Large intestine (tissue), 3 donors: ENCODE measurements around the gene PARVA. TPM values are rescaled to one million over a fixed set of nuclear protein-coding genes. Genes with fewer than 3 reads are reported as not detected.

Source experiments
- DNase-seq, 2 donors: peaks; one replicate each; pipeline versions ENCODE4 v3.0.0 to v3.0.0-alpha.2; 2013
- H3K27ac ChIP-seq: one replicate; pipeline ENCODE4 v1.5.1; 2013; ENCODE audit warnings: low read length
- H3K27me3 ChIP-seq: 2 replicates; pipeline ENCODE4 v1.6.1; 2013; ENCODE audit warnings: low read length; ENCODE audit not compliant: control insufficient read depth, insufficient read depth
- H3K36me3 ChIP-seq: 2 replicates; pipeline ENCODE4 v1.6.1; 2013; ENCODE audit warnings: low read length; ENCODE audit not compliant: control insufficient read depth, insufficient read depth
- H3K4me1 ChIP-seq: one replicate; pipeline ENCODE4 v1.6.1; 2013; ENCODE audit warnings: low read length; ENCODE audit not compliant: control insufficient read depth, insufficient read depth
- H3K4me3 ChIP-seq: one replicate; pipeline ENCODE4 v1.5.1; 2013; ENCODE audit warnings: low read length
- H3K9me3 ChIP-seq: one replicate; pipeline ENCODE4 v1.6.1; 2013; ENCODE audit warnings: mild to moderate bottlenecking, low read depth, low read length, moderate library complexity; ENCODE audit not compliant: control insufficient read depth
- WGBS: methylation state at CpG from one replicate; pipeline ENCODE4 v1.1.5; 2013; ENCODE audit warnings: low lambda C conversion rate; ENCODE audit not compliant: insufficient coverage; 5-methylcytosine and 5-hydroxymethylcytosine counted together
- polyA plus RNA-seq: library from polyadenylated mRNA; unstranded; fragments of 120-200 nt; gene quantifications from one replicate; pipeline ENCODE4 v1.2.1, GENCODE V29; 2013

The PARVA gene
- polyA plus RNA-seq, 1 donor: 35.9 TPM

- H3K36me3 ChIP-seq: peaks cover 13% of the 10 kb centered on the region
- no peak overlapping the region for H3K27ac ChIP-seq
- DNase-seq: no peak
- peaks cover 3% of the 10 kb centered on the region for H3K4me1 ChIP-seq
- no peak overlapping the region for H3K4me3 ChIP-seq
- H3K9me3 ChIP-seq: no peaks in the 10 kb centered on the region
- no peaks in the 10 kb centered on the region for H3K27me3 ChIP-seq
- WGBS: 95% methylated on average over 4 of the region's 7 CpGs
Measured at GRCh38 chr11:12441231-12441861, 64.0 kb downstream of the PARVA start.

GRCh38 chr11:12444601-12445000 lies 67.2 kb downstream of the PARVA start:
- Histone ChIP-seq H3K4me3 (no peak overlapping the region), H3K4me1 (no peaks in the 10 kb centered on the region), H3K36me3 (peaks cover 9% of the 10 kb centered on the region), H3K9me3 (no peaks in the 10 kb centered on the region), H3K27ac (no peak overlapping the region), H3K27me3 (no peaks in the 10 kb centered on the region)
- WGBS: no CpG with 5 or more reads among the region's 2 CpGs
- DNase-seq: no peak

DNA sequence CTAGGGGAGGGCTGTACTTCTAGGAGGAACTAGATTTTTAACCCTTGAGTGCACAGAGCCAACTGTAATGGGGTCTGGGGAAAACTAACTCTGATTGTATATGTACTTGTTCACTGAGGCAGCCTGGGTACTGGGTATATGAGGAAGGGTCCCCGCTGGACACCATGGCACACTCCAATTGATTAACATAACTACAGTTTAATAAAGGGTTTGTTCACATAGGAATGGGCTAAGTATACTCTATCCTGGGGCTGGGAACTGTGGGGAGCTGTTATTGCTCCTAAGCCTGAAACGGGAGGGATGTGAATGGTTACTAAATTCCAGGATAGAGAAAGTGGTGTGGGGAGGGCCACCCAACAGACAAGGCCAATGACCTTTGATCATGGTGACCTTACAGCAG lies 67.6 kb downstream of the PARVA start:
- Histone ChIP-seq H3K9me3 (no peaks in the 10 kb centered on the region), H3K27ac (no peak overlapping the region), H3K4me1 (no peaks in the 10 kb centered on the region), H3K36me3 (peaks cover 9% of the 10 kb centered on the region), H3K4me3 (no peak overlapping the region), H3K27me3 (no peaks in the 10 kb centered on the region)
- no peak for DNase-seq
- WGBS: 60% methylated on average over 1 of the region's 2 CpGs

DNA sequence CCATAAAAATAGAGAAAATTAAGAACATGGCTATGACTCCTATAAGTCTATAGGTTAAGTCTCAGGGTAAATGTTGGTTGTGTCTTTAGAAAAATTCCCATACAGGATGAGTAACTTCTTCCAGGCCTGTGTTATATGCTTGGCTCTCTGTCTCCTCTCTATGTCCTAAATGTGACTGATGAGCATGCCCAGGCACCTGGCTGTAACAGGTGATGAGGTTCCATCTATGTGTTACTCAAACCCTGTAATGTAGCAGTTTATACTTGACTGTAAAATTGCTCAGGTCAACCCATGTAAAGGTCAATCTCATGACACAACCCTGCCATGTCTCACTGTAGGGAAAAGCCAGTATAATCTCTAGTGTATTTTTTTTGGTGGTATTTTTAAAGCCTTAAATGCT lies 69.5 kb downstream of the PARVA start:
- Histone ChIP-seq H3K36me3 (peaks cover 9% of the 10 kb centered on the region), H3K27me3 (no peaks in the 10 kb centered on the region), H3K4me3 (no peak overlapping the region), H3K9me3 (no peaks in the 10 kb centered on the region), H3K27ac (no peak overlapping the region), H3K4me1 (no peaks in the 10 kb centered on the region)
- no peak for DNase-seq

GRCh38 chr11:12448131-12448939 lies 71.0 kb downstream of the PARVA start:
- H3K27me3 ChIP-seq: no peaks in the 10 kb centered on the region
- no peak overlapping the region for H3K4me3 ChIP-seq
- peaks cover 6% of the 10 kb centered on the region for H3K36me3 ChIP-seq
- H3K9me3 ChIP-seq: no peaks in the 10 kb centered on the region
- no peak overlapping the region for H3K27ac ChIP-seq
- H3K4me1 ChIP-seq: no peaks in the 10 kb centered on the region
- no peak for DNase-seq
- 75% methylated on average over 1 of the region's 9 CpGs for WGBS

GRCh38 chr11:12449961-12450715 lies 72.8 kb downstream of the PARVA start:
- Histone ChIP-seq H3K36me3 (no peaks in the 10 kb centered on the region), H3K9me3 (no peaks in the 10 kb centered on the region), H3K27ac (no peak overlapping the region), H3K4me1 (no peaks in the 10 kb centered on the region), H3K4me3 (no peak overlapping the region), H3K27me3 (no peaks in the 10 kb centered on the region)
- no peak for DNase-seq
- WGBS: 100% methylated on average over 1 of the region's 3 CpGs

DNA sequence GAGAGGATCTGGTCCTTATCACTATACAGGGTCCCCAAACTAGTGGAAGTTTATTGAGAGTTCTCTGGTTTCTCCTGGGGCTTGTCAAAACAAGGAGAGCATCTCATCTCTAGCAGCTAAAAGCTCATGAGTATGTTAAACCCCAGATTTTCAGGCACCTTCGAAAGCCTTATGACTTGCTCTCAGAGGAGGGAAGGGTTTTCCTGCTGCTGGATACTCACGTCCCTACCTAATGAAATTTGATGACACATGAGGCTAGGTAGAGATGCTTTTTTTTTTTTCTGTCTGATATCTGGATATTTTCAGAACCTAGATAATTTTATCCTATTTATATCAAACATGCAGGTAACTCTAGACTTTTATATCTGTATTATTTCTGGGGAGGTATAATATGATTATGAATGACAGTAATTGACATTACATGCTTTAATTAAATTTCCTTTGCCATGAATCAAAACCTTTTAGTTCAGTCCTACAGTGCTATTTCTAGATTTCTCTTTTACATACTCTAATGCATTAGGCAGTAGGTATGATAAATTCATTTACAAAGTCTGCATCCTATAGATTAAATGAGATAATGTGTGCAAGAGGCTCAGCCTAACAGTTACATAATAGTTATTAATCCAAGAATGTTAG lies 73.9 kb downstream of the PARVA start:
- no CpG with 5 or more reads among the region's 2 CpGs for WGBS
- Histone ChIP-seq H3K4me1 (no peaks in the 10 kb centered on the region), H3K36me3 (no peaks in the 10 kb centered on the region), H3K27me3 (no peaks in the 10 kb centered on the region), H3K4me3 (no peak overlapping the region), H3K27ac (no peak overlapping the region), H3K9me3 (no peaks in the 10 kb centered on the region)
- DNase-seq: no peak

- Histone ChIP-seq H3K4me3 (no peak overlapping the region), H3K27ac (no peak overlapping the region), H3K4me1 (no peaks in the 10 kb centered on the region), H3K27me3 (no peaks in the 10 kb centered on the region), H3K9me3 (no peaks in the 10 kb centered on the region), H3K36me3 (no peaks in the 10 kb centered on the region)
- DNase-seq: no peak
- no CpG with 5 or more reads among the region's 2 CpGs for WGBS
Measured at GRCh38 chr11:12453243-12453642, 75.9 kb downstream of the PARVA start.

GRCh38 chr11:12454782-12455181 lies 77.4 kb downstream of the PARVA start:
- H3K27ac ChIP-seq: no peak overlapping the region
- no peaks in the 10 kb centered on the region for H3K4me1 ChIP-seq
- no peak for DNase-seq
- no peak overlapping the region for H3K4me3 ChIP-seq
- no peaks in the 10 kb centered on the region for H3K27me3 ChIP-seq
- no peaks in the 10 kb centered on the region for H3K9me3 ChIP-seq
- H3K36me3 ChIP-seq: no peaks in the 10 kb centered on the region

DNA sequence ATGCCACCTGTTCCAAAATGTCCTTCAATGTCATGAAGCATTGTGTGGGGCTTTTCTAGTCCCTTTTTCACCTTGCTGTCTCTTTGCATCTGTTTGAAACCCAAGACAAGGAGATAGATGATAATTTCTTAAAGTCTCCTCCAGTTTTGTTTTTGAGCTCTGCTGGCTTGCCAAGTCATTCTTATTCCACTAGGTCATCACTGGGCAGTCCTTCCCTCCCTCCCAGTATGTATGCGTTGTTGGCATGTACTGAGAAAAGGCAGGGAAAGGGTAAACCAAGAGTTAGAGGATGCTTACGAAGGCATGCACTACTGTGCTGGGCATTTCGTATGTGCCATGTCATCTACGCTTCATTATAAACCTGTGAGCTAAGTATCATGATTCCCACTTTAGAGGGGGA lies 78.6 kb downstream of the PARVA start:
- H3K4me1 ChIP-seq: no peaks in the 10 kb centered on the region
- H3K27ac ChIP-seq: no peak overlapping the region
- DNase-seq: no peak
- no peak overlapping the region for H3K4me3 ChIP-seq
- no peaks in the 10 kb centered on the region for H3K27me3 ChIP-seq
- no peaks in the 10 kb centered on the region for H3K9me3 ChIP-seq
- WGBS: no CpG with 5 or more reads among the region's 4 CpGs
- H3K36me3 ChIP-seq: no peaks in the 10 kb centered on the region
